Measurements from ENCODE around the gene FAM234B. TPM values are rescaled to one million over a fixed set of nuclear protein-coding genes. Genes with fewer than 3 reads are reported as not detected.

The FAM234B gene
- total RNA-seq, 4 donors from 2014 or later, result 0.60 to 2.6 (median 1.8) TPM

GRCh38 chr12:13069380-13069779 lies 25.2 kb downstream of the FAM234B start:
- no peak for DNase-seq
- no peak overlapping the region for H3K4me3 ChIP-seq
- no peak overlapping the region for H3K27ac ChIP-seq
- TF ChIP-seq EP300 (IDR thresholded peaks at IDR 0.05; ENCODE audit: low read depth) (no peak), POLR2AphosphoS5 (IDR thresholded peaks at IDR 0.05) (no peak), POLR2A (IDR thresholded peaks at IDR 0.05) (no peak)
- TF ChIP-seq, protein P1, sequence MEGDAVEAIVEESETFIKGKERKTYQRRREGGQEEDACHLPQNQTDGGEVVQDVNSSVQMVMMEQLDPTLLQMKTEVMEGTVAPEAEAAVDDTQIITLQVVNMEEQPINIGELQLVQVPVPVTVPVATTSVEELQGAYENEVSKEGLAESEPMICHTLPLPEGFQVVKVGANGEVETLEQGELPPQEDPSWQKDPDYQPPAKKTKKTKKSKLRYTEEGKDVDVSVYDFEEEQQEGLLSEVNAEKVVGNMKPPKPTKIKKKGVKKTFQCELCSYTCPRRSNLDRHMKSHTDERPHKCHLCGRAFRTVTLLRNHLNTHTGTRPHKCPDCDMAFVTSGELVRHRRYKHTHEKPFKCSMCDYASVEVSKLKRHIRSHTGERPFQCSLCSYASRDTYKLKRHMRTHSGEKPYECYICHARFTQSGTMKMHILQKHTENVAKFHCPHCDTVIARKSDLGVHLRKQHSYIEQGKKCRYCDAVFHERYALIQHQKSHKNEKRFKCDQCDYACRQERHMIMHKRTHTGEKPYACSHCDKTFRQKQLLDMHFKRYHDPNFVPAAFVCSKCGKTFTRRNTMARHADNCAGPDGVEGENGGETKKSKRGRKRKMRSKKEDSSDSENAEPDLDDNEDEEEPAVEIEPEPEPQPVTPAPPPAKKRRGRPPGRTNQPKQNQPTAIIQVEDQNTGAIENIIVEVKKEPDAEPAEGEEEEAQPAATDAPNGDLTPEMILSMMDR (IDR thresholded peaks at IDR 0.05), result no peak
- WGBS, 2 donors (ENCODE audit: low coverage in 1 of 2), result 84% methylated on average over 6 of the region's 6 CpGs; no CpG with 5 or more reads in 1 of the 2 donors
- no peaks in the 10 kb centered on the region for H3K4me1 ChIP-seq
- no peaks in the 10 kb centered on the region for H3K9me3 ChIP-seq
- in situ Hi-C loops (cut with MboI; ENCODE audit: low pct_ligation_motif_present in 1 of 4, low pct_unique_long_range_greater_than_20kb in 1 of 4, low sequenced_read_pairs in 3 of 4) (no loop called here), intact Hi-C loops (cut with DNase I; ENCODE audit: low total_unique reads) (no loop called here)
- no peaks in the 10 kb centered on the region for H3K36me3 ChIP-seq
- H3K27me3 ChIP-seq, result no peaks in the 10 kb centered on the region

DNA sequence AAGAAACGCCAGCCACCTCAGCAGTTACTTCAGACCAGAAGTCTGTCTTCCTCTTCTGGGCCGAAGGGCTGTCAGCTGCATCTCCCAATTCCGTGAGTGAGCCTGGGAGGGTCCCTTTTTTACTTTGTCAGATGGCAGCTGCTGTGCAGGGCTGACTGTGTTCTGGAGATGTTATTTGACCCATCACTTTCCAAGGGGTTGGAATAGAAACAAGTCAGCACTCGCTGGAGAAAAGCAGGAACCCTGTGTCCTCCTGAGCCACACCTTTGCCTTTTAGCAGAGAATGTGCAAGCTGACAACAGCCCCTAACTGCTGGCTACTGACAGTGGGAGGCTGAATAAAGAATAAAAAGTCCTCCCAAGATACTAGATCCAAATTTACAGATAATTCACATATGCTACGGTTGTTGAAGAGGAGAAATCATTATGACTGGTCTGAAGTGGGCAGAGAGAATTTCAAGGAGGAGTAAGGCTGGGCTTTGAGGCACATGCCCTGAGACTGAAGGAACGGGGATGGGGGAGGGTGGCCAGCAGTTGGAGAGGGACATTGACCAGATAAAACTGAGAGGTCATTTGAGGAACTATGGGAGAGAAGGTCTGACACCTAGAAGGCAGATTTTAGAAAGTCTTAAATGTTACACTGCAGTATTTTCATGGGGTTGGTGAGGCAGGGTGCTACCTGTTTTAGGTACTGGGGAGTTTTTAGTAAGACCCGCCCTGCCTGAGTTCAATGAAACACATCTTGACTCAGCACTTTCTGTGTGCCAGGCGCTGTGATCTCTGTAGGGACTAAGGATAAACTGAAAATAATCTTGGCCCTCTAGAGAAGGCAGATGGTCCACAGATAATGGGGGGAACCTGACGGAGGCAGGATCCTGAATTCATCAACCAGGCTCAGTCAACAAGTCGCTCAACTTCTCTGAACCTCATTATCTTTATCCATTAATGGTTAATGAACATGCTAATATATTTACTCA lies 27.4 kb downstream of the FAM234B start:
- H3K4me1 ChIP-seq, result no peaks in the 10 kb centered on the region
- in situ Hi-C loops (cut with MboI; ENCODE audit: low pct_ligation_motif_present in 1 of 4, low pct_unique_long_range_greater_than_20kb in 1 of 4, low sequenced_read_pairs in 3 of 4) (no loop called here), intact Hi-C loops (cut with DNase I; ENCODE audit: low total_unique reads) (no loop called here)
- no peak overlapping the region for H3K4me3 ChIP-seq
- TF ChIP-seq EP300 (IDR thresholded peaks at IDR 0.05; ENCODE audit: low read depth) (no peak), POLR2A (IDR thresholded peaks at IDR 0.05) (no peak), POLR2AphosphoS5 (IDR thresholded peaks at IDR 0.05) (no peak)
- TF ChIP-seq, protein P1 (IDR thresholded peaks at IDR 0.05), result no peak
- WGBS, 2 donors (ENCODE audit: low coverage in 1 of 2), result 81 to 82% methylated on average over 7 to 10 of the region's 10 CpGs
- no peaks in the 10 kb centered on the region for H3K9me3 ChIP-seq
- no peak for DNase-seq
- no peak overlapping the region for H3K27ac ChIP-seq
- no peaks in the 10 kb centered on the region for H3K27me3 ChIP-seq
- no peaks in the 10 kb centered on the region for H3K36me3 ChIP-seq

- intact Hi-C loops (cut with DNase I; ENCODE audit: low total_unique reads), result no loop called here
- Histone ChIP-seq H3K4me1 (no peaks in the 10 kb centered on the region), H3K36me3 (no peaks in the 10 kb centered on the region), H3K9me3 (no peaks in the 10 kb centered on the region), H3K4me3 (no peak overlapping the region), H3K27ac (no peak overlapping the region), H3K27me3 (no peaks in the 10 kb centered on the region)
- DNase-seq, result no peak
- 60 to 71% methylated on average over 1 to 3 of the region's 3 CpGs for WGBS, 2 donors (ENCODE audit: low coverage in 1 of 2)
- in situ Hi-C loops (cut with MboI; ENCODE audit: low pct_ligation_motif_present in 1 of 4, low pct_unique_long_range_greater_than_20kb in 1 of 4, low sequenced_read_pairs in 3 of 4), result no loop called here
- TF ChIP-seq EP300 (IDR thresholded peaks at IDR 0.05; ENCODE audit: low read depth), result no peak
- TF ChIP-seq POLR2AphosphoS5 (IDR thresholded peaks at IDR 0.05), result no peak
- TF ChIP-seq, protein P1 (IDR thresholded peaks at IDR 0.05), result no peak
- TF ChIP-seq POLR2A (IDR thresholded peaks at IDR 0.05), result no peak
Measured at GRCh38 chr12:13073173-13073572, 29.0 kb downstream of the FAM234B start.

- in situ Hi-C loops (cut with MboI; ENCODE audit: low pct_ligation_motif_present in 1 of 4, low pct_unique_long_range_greater_than_20kb in 1 of 4, low sequenced_read_pairs in 3 of 4), result no loop called here
- TF ChIP-seq, protein P1 (IDR thresholded peaks at IDR 0.05), result no peak
- TF ChIP-seq EP300 (IDR thresholded peaks at IDR 0.05; ENCODE audit: low read depth) (no peak), POLR2A (IDR thresholded peaks at IDR 0.05) (no peak)
- H3K4me1 ChIP-seq, result peaks cover 0 to 2% (median 0%) of the 10 kb centered on the region in 4 donors
- no peak overlapping the region for H3K27ac ChIP-seq
- no peak overlapping the region for H3K4me3 ChIP-seq
- WGBS, 2 donors (ENCODE audit: low coverage in 1 of 2), result 86 to 89% methylated on average over 2 to 3 of the region's 3 CpGs
- no peaks in the 10 kb centered on the region for H3K9me3 ChIP-seq
- H3K36me3 ChIP-seq, result no peaks in the 10 kb centered on the region
- DNase-seq, result no peak
- no peaks in the 10 kb centered on the region for H3K27me3 ChIP-seq
- intact Hi-C loops (cut with DNase I; ENCODE audit: low total_unique reads), result no loop called here
Measured at GRCh38 chr12:13074396-13075117, 30.4 kb downstream of the FAM234B start.
